ENCODE data around the gene VSTM4.

DNA sequence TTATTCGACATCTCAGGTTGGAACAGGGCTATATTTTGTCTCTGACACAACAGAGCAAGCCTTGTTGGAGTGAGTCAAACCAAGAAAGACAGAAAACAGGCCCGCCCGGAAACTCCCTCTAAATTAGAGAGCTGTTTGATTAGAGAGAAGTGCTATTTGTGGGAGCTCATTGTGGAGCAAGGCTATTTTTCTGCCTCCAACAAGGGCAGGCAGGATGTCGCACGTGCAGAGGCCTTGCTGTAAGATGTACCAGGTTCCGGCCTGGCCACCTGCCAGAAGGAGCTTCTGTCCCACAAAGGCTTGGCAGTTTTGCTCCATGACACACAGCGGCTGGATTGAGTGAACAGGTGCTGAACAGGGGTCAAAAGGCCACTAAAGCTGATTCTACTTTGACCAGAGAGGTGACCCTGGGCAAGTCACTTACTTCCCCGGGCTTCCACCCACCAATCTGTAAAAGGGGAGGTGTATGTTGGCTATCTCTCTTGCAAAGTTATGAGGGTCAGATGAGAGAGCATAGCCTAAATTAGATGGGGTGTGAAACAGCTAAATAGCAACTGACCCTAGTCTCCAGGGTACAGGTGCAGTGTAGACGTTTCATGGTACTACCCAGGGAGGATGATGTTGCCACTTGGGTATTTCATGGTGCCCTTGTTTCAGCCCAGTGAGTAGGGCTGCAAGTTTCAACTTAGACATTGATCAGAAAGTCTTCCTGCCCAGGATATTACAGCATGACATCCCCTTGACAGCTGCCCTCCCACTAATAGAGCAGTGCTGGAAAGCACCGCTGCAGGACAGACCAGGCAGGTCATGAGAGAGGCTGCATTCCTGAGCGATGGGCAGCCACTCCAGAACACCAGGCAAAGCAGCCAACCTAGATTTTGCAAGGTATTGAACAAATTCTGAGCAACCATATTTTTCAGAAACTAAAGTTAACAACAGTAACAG is 62.0 kb downstream of the VSTM4 start:
- TF ChIP-seq, protein P1, sequence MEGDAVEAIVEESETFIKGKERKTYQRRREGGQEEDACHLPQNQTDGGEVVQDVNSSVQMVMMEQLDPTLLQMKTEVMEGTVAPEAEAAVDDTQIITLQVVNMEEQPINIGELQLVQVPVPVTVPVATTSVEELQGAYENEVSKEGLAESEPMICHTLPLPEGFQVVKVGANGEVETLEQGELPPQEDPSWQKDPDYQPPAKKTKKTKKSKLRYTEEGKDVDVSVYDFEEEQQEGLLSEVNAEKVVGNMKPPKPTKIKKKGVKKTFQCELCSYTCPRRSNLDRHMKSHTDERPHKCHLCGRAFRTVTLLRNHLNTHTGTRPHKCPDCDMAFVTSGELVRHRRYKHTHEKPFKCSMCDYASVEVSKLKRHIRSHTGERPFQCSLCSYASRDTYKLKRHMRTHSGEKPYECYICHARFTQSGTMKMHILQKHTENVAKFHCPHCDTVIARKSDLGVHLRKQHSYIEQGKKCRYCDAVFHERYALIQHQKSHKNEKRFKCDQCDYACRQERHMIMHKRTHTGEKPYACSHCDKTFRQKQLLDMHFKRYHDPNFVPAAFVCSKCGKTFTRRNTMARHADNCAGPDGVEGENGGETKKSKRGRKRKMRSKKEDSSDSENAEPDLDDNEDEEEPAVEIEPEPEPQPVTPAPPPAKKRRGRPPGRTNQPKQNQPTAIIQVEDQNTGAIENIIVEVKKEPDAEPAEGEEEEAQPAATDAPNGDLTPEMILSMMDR (IDR thresholded peaks at IDR 0.05; ENCODE audit: borderline replicate concordance, extremely low read depth, low read length, poor library complexity, severe bottlenecking): no peak
- TF ChIP-seq EZH2 (IDR thresholded peaks at IDR 0.05; ENCODE audit: borderline replicate concordance, low read depth, low read length, severe bottlenecking): no peak

Data from DND-41 (cell line).